HepG2 (cell line): ENCODE data around the gene ALPK1.

Source experiments
- CREB1 ChIP-seq, 2 experiments: fragments of 450-650 bp in 1 of 2; IDR thresholded peaks; 2 replicates each; pipeline ENCODE4 v1.6.1; 2016 to 2017; ENCODE audit warnings: control low read depth in 1 of 2, mild to moderate bottlenecking in 1 of 2, missing compliant biosample characterization in 1 of 2, missing genetic modification characterization in 1 of 2
- CTCF ChIP-seq: sonication (generic); formaldehyde crosslinking; IDR thresholded peaks from 2 replicates; pipeline ENCODE4 v1.5.0; 2020; ENCODE audit warnings: mild to moderate bottlenecking, missing genetic modification reagents, moderate library complexity
- SNAI1 ChIP-seq: sonication (generic); formaldehyde crosslinking; IDR thresholded peaks from 2 replicates; pipeline ENCODE4 v1.5.0; 2020; ENCODE audit warnings: mild to moderate bottlenecking, missing genetic modification reagents, borderline replicate concordance
- SNAPC2 ChIP-seq: sonication (generic); formaldehyde crosslinking; IDR thresholded peaks from 2 replicates; pipeline ENCODE4 v1.8.1; 2022; ENCODE audit warnings: mild to moderate bottlenecking, missing genetic modification reagents
- ZNF263 ChIP-seq: sonication (generic); formaldehyde crosslinking; IDR thresholded peaks from 2 replicates; pipeline ENCODE4 v1.4.0; 2020; ENCODE audit warnings: missing genetic modification reagents

GRCh38 chr4:112451831-112452230 is 154.7 kb downstream of the ALPK1 start:
- TF ChIP-seq CTCF: no peak
- no peak for TF ChIP-seq SNAI1 (CRISPR knock-in tag)
- no peak for TF ChIP-seq SNAPC2
- no peak for TF ChIP-seq CREB1 (IDR thresholded peaks at IDR 0.05)
- TF ChIP-seq CREB1 (CRISPR knock-in tag; IDR thresholded peaks at IDR 0.05): no peak
- no peak for TF ChIP-seq ZNF263
